HFFc6 (cell line): ENCODE measurements around the gene HPS3. TPM values are rescaled to one million over a fixed set of nuclear protein-coding genes. Genes with fewer than 3 reads are reported as not detected.

Source experiments
- DNase-seq: peaks from one replicate; pipeline ENCODE4 v3.0.0-alpha.2; 2018
- H3K27ac Mint-ChIP-seq: 2 replicates; pipeline ENCODE4 v1.8.0; 2020; ENCODE audit warnings: mild to moderate bottlenecking, mixed read lengths
- H3K27me3 Mint-ChIP-seq: 2 replicates; pipeline ENCODE4 v1.8.0; 2021; ENCODE audit warnings: mild to moderate bottlenecking, moderate library complexity, mixed read lengths; ENCODE audit not compliant: insufficient read depth
- H3K36me3 Mint-ChIP-seq: 2 replicates; pipeline ENCODE4 v1.8.0; 2021; ENCODE audit warnings: low read depth, mixed read lengths
- H3K4me1 Mint-ChIP-seq: 2 replicates; pipeline ENCODE4 v1.8.0; 2020; ENCODE audit warnings: low read depth, mixed read lengths
- H3K4me3 Mint-ChIP-seq: 2 replicates; pipeline ENCODE4 v1.8.0; 2020; ENCODE audit warnings: mild to moderate bottlenecking, moderate library complexity, mixed read lengths
- H3K9me3 Mint-ChIP-seq: 2 replicates; pipeline ENCODE4 v1.8.0; 2020; ENCODE audit warnings: mild to moderate bottlenecking, mixed read lengths
- CTCF ChIP-seq: fragments of 200-600 bp; sonication (generic); IDR thresholded peaks from 2 replicates; pipeline ENCODE4 v1.5.0; 2021; ENCODE audit warnings: antibody characterized with exemption, mild to moderate bottlenecking
- total RNA-seq, 6 experiments: library from RNA; stranded (reverse); fragmentation: NEBNext Ultra II Directional; extraction: Animal tissue kit (Norgen Biotek cat#: 25700); gene quantifications; 2 replicates in 1 of 6; 3 replicates in 5 of 6; pipeline ENCODE4 v1.2.3, GENCODE V29; 2021

HPS3 gene
- total RNA-seq, 6 experiments from 2014 or later, result 15.6 to 24.8 (median 20.7) TPM

- Mint-ChIP-seq H3K4me1 (no peaks in the 10 kb centered on the region), H3K27me3 (no peaks in the 10 kb centered on the region; the same call in 1 of the 2 replicates), H3K4me3 (no peak overlapping the region), H3K9me3 (no peaks in the 10 kb centered on the region), H3K27ac (no peak overlapping the region), H3K36me3 (no peaks in the 10 kb centered on the region)
- no peak for DNase-seq
- TF ChIP-seq CTCF, result no peak
Measured at GRCh38 chr3:149207475-149207874, 78.0 kb downstream of the HPS3 start.

- no peak overlapping the region for H3K4me3 Mint-ChIP-seq
- DNase-seq, result no peak
- no peaks in the 10 kb centered on the region for H3K9me3 Mint-ChIP-seq
- H3K4me1 Mint-ChIP-seq, result no peaks in the 10 kb centered on the region
- TF ChIP-seq CTCF, result no peak
- no peaks in the 10 kb centered on the region for H3K36me3 Mint-ChIP-seq
- H3K27me3 Mint-ChIP-seq, result no peaks in the 10 kb centered on the region
- no peak overlapping the region for H3K27ac Mint-ChIP-seq
Measured at GRCh38 chr3:149209431-149209830, 80.0 kb downstream of the HPS3 start.

GRCh38 chr3:149212386-149212785, 82.9 kb downstream of the HPS3 start:
- H3K9me3 Mint-ChIP-seq, result no peaks in the 10 kb centered on the region
- H3K4me3 Mint-ChIP-seq, result no peak overlapping the region
- no peak for DNase-seq
- peaks cover 2% of the 10 kb centered on the region for H3K27me3 Mint-ChIP-seq
- H3K4me1 Mint-ChIP-seq, result peaks cover 7% of the 10 kb centered on the region
- no peaks in the 10 kb centered on the region for H3K36me3 Mint-ChIP-seq
- no peak for TF ChIP-seq CTCF
- no peak overlapping the region for H3K27ac Mint-ChIP-seq

- H3K27me3 Mint-ChIP-seq, result peaks cover 2% of the 10 kb centered on the region
- no peaks in the 10 kb centered on the region for H3K36me3 Mint-ChIP-seq
- H3K9me3 Mint-ChIP-seq, result no peaks in the 10 kb centered on the region
- peaks cover 7% of the 10 kb centered on the region for H3K4me1 Mint-ChIP-seq
- H3K27ac Mint-ChIP-seq, result no peak overlapping the region
- H3K4me3 Mint-ChIP-seq, result no peak overlapping the region
- no peak for DNase-seq
- TF ChIP-seq CTCF, result no peak
Measured at GRCh38 chr3:149214702-149215101, 85.3 kb downstream of the HPS3 start.

- Mint-ChIP-seq H3K36me3 (no peaks in the 10 kb centered on the region), H3K4me3 (no peak overlapping the region), H3K27ac (no peak overlapping the region), H3K4me1 (peaks cover 7% of the 10 kb centered on the region), H3K27me3 (peaks cover 2% of the 10 kb centered on the region), H3K9me3 (no peaks in the 10 kb centered on the region)
- DNase-seq, result no peak
- TF ChIP-seq CTCF, result no peak
Measured at GRCh38 chr3:149215515-149215914, 86.1 kb downstream of the HPS3 start.
